H1 (cell line): ENCODE data around the gene TBPL2. TPM values are rescaled to one million over a fixed set of nuclear protein-coding genes. Genes with fewer than 3 reads are reported as not detected.
"Not testable (repeated sequence)": the region's sequence is repeated elsewhere in the genome, so short reads cannot be mapped to it uniquely, and the experiment has no call there.

Experiments
- CTCF ChIA-PET: fragments of 300-600 bp; sonication (Branson Sonifier 250); formaldehyde crosslinking; loops from one replicate; lab custom pipeline; 2021; ENCODE audit not compliant: partially characterized antibody; lab: Charles Lee
- POLR2A ChIA-PET: fragments of 300-600 bp; sonication (Branson Sonifier 250); formaldehyde crosslinking; loops from one replicate; lab custom pipeline; 2021; ENCODE audit warnings: inconsistent platforms; ENCODE audit not compliant: partially characterized antibody; lab: Charles Lee
- DNase-seq, 2 experiments: peaks; one replicate each; pipeline versions ENCODE4 v3.0.0 to v3.0.0-alpha.2; 2010 to 2022; ENCODE audit warnings: low spot score in 2 of 2, low read depth in 1 of 2, mixed read lengths in 1 of 2
- FAIRE-seq: peaks from 2 replicates; lab custom pipeline; 2011; peaks lifted over from hg19 to GRCh38; lab: Jason Lieb, UNC
- H2AFZ ChIP-seq: 2 replicates; pipeline ENCODE4 v1.8.1; 2012; ENCODE audit warnings: low read length, inconsistent platforms
- H2AK5ac ChIP-seq: 2 replicates; pipeline ENCODE4 v1.6.1; 2013; ENCODE audit warnings: low read depth, low read length
- H2BK120ac ChIP-seq: replicated peaks from 2 replicates; pipeline ENCODE3; 2013; ENCODE audit warnings: low read depth, low read length, inconsistent platforms
- H2BK12ac ChIP-seq: 2 replicates; pipeline ENCODE4 v1.6.1; 2013; ENCODE audit warnings: low read depth, low read length
- H2BK15ac ChIP-seq: 2 replicates; pipeline ENCODE4 v1.6.1; 2013; ENCODE audit warnings: low read length
- H2BK20ac ChIP-seq: 2 replicates; pipeline ENCODE4 v1.6.1; 2013; ENCODE audit warnings: low read length
- H2BK5ac ChIP-seq: 2 replicates; pipeline ENCODE4 v1.6.1; 2013; ENCODE audit warnings: low read depth, low read length
- H3K14ac ChIP-seq: 2 replicates; pipeline ENCODE4 v1.6.1; 2013; ENCODE audit warnings: inconsistent platforms; ENCODE audit not compliant: insufficient read length
- H3K18ac ChIP-seq: 2 replicates; pipeline ENCODE4 v1.6.1; 2013; ENCODE audit warnings: low read length; ENCODE audit errors: extremely low read depth
- H3K23ac ChIP-seq: 2 replicates; pipeline ENCODE4 v1.6.1; 2013; ENCODE audit warnings: inconsistent platforms; ENCODE audit not compliant: insufficient read length
- H3K23me2 ChIP-seq: 2 replicates; pipeline ENCODE4 v1.6.1; 2013; ENCODE audit warnings: low read depth, low read length
- H3K27ac ChIP-seq: 2 replicates; pipeline ENCODE4 v1.6.1; 2011; ENCODE audit warnings: low read depth, low read length, inconsistent platforms
- H3K27me3 ChIP-seq, 4 experiments: replicated peaks in 1 of 4; 1 replicate in 1 of 4; 2 replicates in 3 of 4; pipeline versions ENCODE4 v1.6.1 to v1.8.1; 2011 to 2013; ENCODE audit warnings: low read length in 3 of 4, mild to moderate bottlenecking in 3 of 4, inconsistent platforms in 2 of 4, mixed read lengths in 2 of 4, moderate library complexity in 1 of 4; ENCODE audit not compliant: control insufficient read depth in 3 of 4, insufficient read depth in 3 of 4; ENCODE audit errors: extremely low read depth in 1 of 4
- H3K36me3 ChIP-seq, 4 experiments: 2 replicates each; pipeline versions ENCODE4 v1.6.1 to v1.8.1; 2011 to 2013; ENCODE audit warnings: mild to moderate bottlenecking in 4 of 4, low read length in 3 of 4, moderate library complexity in 2 of 4, control low read depth in 1 of 4, inconsistent platforms in 1 of 4; ENCODE audit not compliant: insufficient read depth in 4 of 4, control insufficient read depth in 2 of 4
- H3K4ac ChIP-seq: replicated peaks from 2 replicates; pipeline ENCODE3; 2013; ENCODE audit warnings: low read length, low read depth, mixed read lengths, inconsistent platforms; ENCODE audit not compliant: insufficient read length
- H3K4me1 ChIP-seq, 4 experiments: replicated peaks in 1 of 4; 1 replicate in 1 of 4; 2 replicates in 3 of 4; pipeline versions ENCODE4 v1.6.1 to v1.8.1; 2011 to 2013; ENCODE audit warnings: low read length in 3 of 4, inconsistent platforms in 2 of 4, mixed read lengths in 1 of 4; ENCODE audit not compliant: insufficient read depth in 4 of 4, control insufficient read depth in 3 of 4
- H3K4me2 ChIP-seq, 2 experiments: 2 replicates each; pipeline versions ENCODE4 v1.6.1 to v1.8.1; 2011 to 2013; ENCODE audit warnings: low read depth in 2 of 2, low read length in 2 of 2, control low read depth in 1 of 2, inconsistent platforms in 1 of 2, mild to moderate bottlenecking in 1 of 2; ENCODE audit not compliant: insufficient read depth in 1 of 2
- H3K4me3 ChIP-seq, 4 experiments: fragments of 200-600, 300-600 bp in 1 of 4; sonication (generic), shearing (Covaris generic), sonication (Bioruptor Twin) in 1 of 4; 2 replicates each; pipeline versions ENCODE4 v1.5.1 to v1.8.1; 2011 to 2016; ENCODE audit warnings: low read length in 4 of 4, low read depth in 3 of 4, control low read depth in 2 of 4, inconsistent platforms in 2 of 4, mild to moderate bottlenecking in 2 of 4, mixed read lengths in 1 of 4, moderate library complexity in 1 of 4; ENCODE audit not compliant: insufficient read depth in 2 of 4; ENCODE audit errors: extremely low read depth in 1 of 4
- H3K56ac ChIP-seq: replicated peaks from 2 replicates; pipeline ENCODE3; 2013; ENCODE audit warnings: low read depth, mild to moderate bottlenecking, mixed read lengths, low read length, inconsistent platforms; ENCODE audit not compliant: insufficient read length
- H3K79me1 ChIP-seq: 2 replicates; pipeline ENCODE4 v1.6.1; 2013; ENCODE audit warnings: low read depth, low read length, control low read depth
- H3K79me2 ChIP-seq, 2 experiments: 2 replicates each; pipeline versions ENCODE4 v1.6.1 to v1.8.1; 2012 to 2013; ENCODE audit warnings: low read length in 2 of 2, mild to moderate bottlenecking in 2 of 2, inconsistent platforms in 1 of 2; ENCODE audit not compliant: insufficient read depth in 2 of 2, control insufficient read depth in 1 of 2
- H3K9ac ChIP-seq, 4 experiments: replicated peaks in 1 of 4; 1 replicate in 1 of 4; 2 replicates in 3 of 4; pipeline versions ENCODE4 v1.6.1 to v1.8.1; 2011 to 2013; ENCODE audit warnings: low read depth in 3 of 4, low read length in 3 of 4, control low read depth in 2 of 4, mild to moderate bottlenecking in 2 of 4, moderate library complexity in 2 of 4, inconsistent platforms in 1 of 4; ENCODE audit errors: extremely low read depth in 1 of 4
- H3K9me3 ChIP-seq, 2 experiments: 2 replicates each; pipeline versions ENCODE4 v1.6.1 to v1.8.1; 2012 to 2013; ENCODE audit warnings: mild to moderate bottlenecking in 2 of 2, moderate library complexity in 2 of 2, control low read depth in 1 of 2, inconsistent platforms in 1 of 2, low read depth in 1 of 2, low read length in 1 of 2, mixed read lengths in 1 of 2; ENCODE audit not compliant: insufficient read depth in 2 of 2
- H4K20me1 ChIP-seq, 2 experiments: replicated peaks in 1 of 2; 2 replicates each; pipeline versions ENCODE3 to v1.8.1; 2011 to 2013; ENCODE audit warnings: inconsistent platforms in 2 of 2, low read length in 2 of 2, mild to moderate bottlenecking in 1 of 2; ENCODE audit not compliant: insufficient read depth in 2 of 2, control insufficient read depth in 1 of 2
- H4K5ac ChIP-seq: 2 replicates; pipeline ENCODE4 v1.6.1; 2013; ENCODE audit warnings: low read length, low read depth, mixed read lengths, inconsistent platforms; ENCODE audit not compliant: insufficient read length
- H4K8ac ChIP-seq: 2 replicates; pipeline ENCODE4 v1.8.0; 2013; ENCODE audit warnings: mild to moderate bottlenecking, moderate library complexity, low read length, inconsistent platforms; ENCODE audit not compliant: insufficient read depth; ENCODE audit errors: extremely low read depth
- H4K91ac ChIP-seq: replicated peaks from 2 replicates; pipeline ENCODE3; 2013; ENCODE audit warnings: low read length, mixed read lengths, inconsistent platforms; ENCODE audit not compliant: insufficient read length
- WGBS, 2 experiments: shearing (Covaris generic) in 1 of 2; methylation state at CpG; one replicate each; pipeline versions ENCODE4 v1.1.6 to v1.1.7; 2013 to 2015; ENCODE audit warnings: low lambda C conversion rate in 2 of 2, mixed read lengths in 2 of 2, inconsistent platforms in 1 of 2, low coverage in 1 of 2, missing lambda C conversion rate in 1 of 2; ENCODE audit not compliant: insufficient replicate concordance in 2 of 2, insufficient coverage in 1 of 2, insufficient read length in 1 of 2; ENCODE audit errors: extremely low coverage in 1 of 2, missing lambda C conversion rate in 1 of 2; 5-methylcytosine and 5-hydroxymethylcytosine counted together
- polyA plus RNA-seq, 7 experiments: library from polyadenylated mRNA; depleted of rRNA in 3 of 7; stranded (reverse) in 5 of 7; unstranded in 2 of 7; fragments of >200 nt in 5 of 7; fragments of 200-250 nt in 2 of 7; gene quantifications; 1 replicate in 5 of 7; 2 replicates in 1 of 7; 4 replicates in 1 of 7; pipeline versions ENCODE4 v1.2.1 to v1.2.3, GENCODE V29; 2011 to 2013; ENCODE audit warnings: missing spikeins in 2 of 7, mixed read lengths in 2 of 7
- total RNA-seq: library from RNA; stranded (reverse); fragmentation: NEBNext Ultra II Directional; extraction: Animal tissue kit (Norgen Biotek cat#: 25700); gene quantifications from 2 replicates; pipeline ENCODE4 v1.2.1, GENCODE V29; 2021

The TBPL2 gene
- total and polyA plus RNA-seq, 2 of the 8 experiments (the other 6 are each of a cell fraction or from before 2014, with no cell fraction given), result 0.03 TPM; not detected in 1

- POLR2A ChIA-PET, H2BK120ac ChIP-seq, H3K9me3 ChIP-seq, H4K91ac ChIP-seq, FAIRE-seq, H3K79me1 ChIP-seq, H3K56ac ChIP-seq, H3K23ac ChIP-seq, H3K4ac ChIP-seq, H2BK20ac ChIP-seq, H3K4me1 ChIP-seq, H4K8ac ChIP-seq, H3K14ac ChIP-seq, H3K9ac ChIP-seq, H2AK5ac ChIP-seq, H3K23me2 ChIP-seq, H4K5ac ChIP-seq, H2BK15ac ChIP-seq, H2AFZ ChIP-seq, H3K4me3 ChIP-seq, H4K20me1 ChIP-seq, H3K4me2 ChIP-seq, H2BK5ac ChIP-seq, H3K18ac ChIP-seq, H3K27ac ChIP-seq, DNase-seq, H3K79me2 ChIP-seq, H2BK12ac ChIP-seq, H3K27me3 ChIP-seq: not testable (repeated sequence)
- H3K36me3 ChIP-seq, result peaks cover 7 to 24% (median 17%) of the 10 kb centered on the region in 4 experiments; a peak in 7 of 8 replicates
- 82% methylated on average over 10 of the region's 10 CpGs; no CpG with 5 or more reads in 1 of the 2 experiments for WGBS, 2 experiments
- CTCF ChIA-PET, result interaction anchor here (0.6 to 1.3 kb wide), 3 partner anchors 28 to 376 kb away, joined by 3 to 7 read pairs (median 3); no protein-coding TSS in a partner anchor
Observed at GRCh38 chr14:55383056-55383466, 57.4 kb downstream of the TBPL2 start.
